Dermis microvascular lymphatic vessel endothelial cell (primary cell): Measurements from ENCODE around the gene ELF5. TPM values are rescaled to one million over a fixed set of nuclear protein-coding genes. Genes with fewer than 3 reads are reported as not detected.

Experiments
- DNase-seq, 2 donors: peaks; one replicate each; pipeline versions ENCODE4 v3.0.0 to v3.0.0-alpha.2; 2010; ENCODE audit warnings: low read depth in 2 of 2
- total RNA-seq: library from RNA; depleted of rRNA; stranded (reverse); fragments of >200 nt; gene quantifications from 2 replicates; pipeline ENCODE4 v1.2.1, GENCODE V29; 2014

ELF5 gene
- total RNA-seq, 1 donor from 2014 or later, result not detected

GRCh38 chr11:34522188-34522587 is 8.6 kb upstream of the ELF5 start:
- DNase-seq, result no peak

GRCh38 chr11:34521265-34521664 is 7.7 kb upstream of the ELF5 start:
- DNase-seq, result no peak

- DNase-seq, result no peak
Measured at GRCh38 chr11:34519595-34520235, 6.1 kb upstream of the ELF5 start.

- DNase-seq, result no peak
Measured at GRCh38 chr11:34516247-34517040, 2.9 kb upstream of the ELF5 start.

- no peak for DNase-seq
Measured at GRCh38 chr11:34514597-34514996, 1.0 kb upstream of the ELF5 start.

- peak; percentile 21 to 56 for DNase-seq
Measured at GRCh38 chr11:34512840-34513681, 533 bp downstream of the ELF5 start.

GRCh38 chr11:34510673-34511072 is 2.9 kb downstream of the ELF5 start:
- DNase-seq, result no peak

- DNase-seq, result no peak
Measured at GRCh38 chr11:34510218-34510617, 3.4 kb downstream of the ELF5 start.

GRCh38 chr11:34509336-34509876 is 4.2 kb downstream of the ELF5 start:
- DNase-seq, result no peak

GRCh38 chr11:34508524-34508923 is 5.1 kb downstream of the ELF5 start:
- DNase-seq, result no peak

GRCh38 chr11:34507610-34508009 is 6.0 kb downstream of the ELF5 start:
- DNase-seq, result no peak

- DNase-seq, result no peak
Measured at GRCh38 chr11:34507156-34507555, 6.4 kb downstream of the ELF5 start.

- no peak for DNase-seq
Measured at GRCh38 chr11:34505874-34506273, 7.7 kb downstream of the ELF5 start.

- no peak for DNase-seq
Measured at GRCh38 chr11:34502949-34503348, 10.6 kb downstream of the ELF5 start.

- DNase-seq, result no peak
Measured at GRCh38 chr11:34501949-34502348, 11.6 kb downstream of the ELF5 start.

- no peak for DNase-seq
Measured at GRCh38 chr11:34501500-34501899, 12.1 kb downstream of the ELF5 start.

- no peak for DNase-seq
Measured at GRCh38 chr11:34499719-34500500, 13.7 kb downstream of the ELF5 start.

- DNase-seq, result no peak
Measured at GRCh38 chr11:34495724-34496377, 17.7 kb downstream of the ELF5 start.

- DNase-seq, result no peak
Measured at GRCh38 chr11:34495239-34495723, 18.3 kb downstream of the ELF5 start.

GRCh38 chr11:34493926-34494595 is 19.5 kb downstream of the ELF5 start:
- no peak for DNase-seq
